Activated naive CD8-positive, alpha-beta T cell treated with anti-CD3 and anti-CD28 coated beads, Interleukin-2, amount 50 U/mL, for 16 hours (primary cell): ENCODE measurements around the gene NMNAT2.

Experiments
- DNase-seq: peaks from one replicate; pipeline ENCODE4 v3.0.0-alpha.2; 2020; ENCODE audit warnings: low read depth, low spot score

Gene NMNAT2

GRCh38 chr1:183215076-183215720 lies 203.0 kb downstream of the NMNAT2 start:
- no peak for DNase-seq

- DNase-seq, result no peak
Measured at GRCh38 chr1:183214021-183214970, 203.9 kb downstream of the NMNAT2 start.

- no peak for DNase-seq
Measured at GRCh38 chr1:183212870-183213269, 205.3 kb downstream of the NMNAT2 start.

GRCh38 chr1:183210681-183211080 lies 207.5 kb downstream of the NMNAT2 start:
- DNase-seq, result no peak

GRCh38 chr1:183209533-183210158 lies 208.5 kb downstream of the NMNAT2 start:
- DNase-seq, result no peak

- DNase-seq, result no peak
Measured at GRCh38 chr1:183206538-183207122, 211.6 kb downstream of the NMNAT2 start.

GRCh38 chr1:183205196-183205781 lies 212.9 kb downstream of the NMNAT2 start:
- DNase-seq, result no peak

- no peak for DNase-seq
Measured at GRCh38 chr1:183203094-183203493, 215.1 kb downstream of the NMNAT2 start.

GRCh38 chr1:183200451-183200850 lies 217.7 kb downstream of the NMNAT2 start:
- no peak for DNase-seq

GRCh38 chr1:183199304-183199703 lies 218.9 kb downstream of the NMNAT2 start:
- DNase-seq, result no peak

- no peak for DNase-seq
Measured at GRCh38 chr1:183198463-183198862, 219.7 kb downstream of the NMNAT2 start.
